ENCODE data around the gene CNGB1. TPM values are rescaled to one million over a fixed set of nuclear protein-coding genes. Genes with fewer than 3 reads are reported as not detected.

Gene CNGB1
- total RNA-seq, 1 donor: not detected

DNA sequence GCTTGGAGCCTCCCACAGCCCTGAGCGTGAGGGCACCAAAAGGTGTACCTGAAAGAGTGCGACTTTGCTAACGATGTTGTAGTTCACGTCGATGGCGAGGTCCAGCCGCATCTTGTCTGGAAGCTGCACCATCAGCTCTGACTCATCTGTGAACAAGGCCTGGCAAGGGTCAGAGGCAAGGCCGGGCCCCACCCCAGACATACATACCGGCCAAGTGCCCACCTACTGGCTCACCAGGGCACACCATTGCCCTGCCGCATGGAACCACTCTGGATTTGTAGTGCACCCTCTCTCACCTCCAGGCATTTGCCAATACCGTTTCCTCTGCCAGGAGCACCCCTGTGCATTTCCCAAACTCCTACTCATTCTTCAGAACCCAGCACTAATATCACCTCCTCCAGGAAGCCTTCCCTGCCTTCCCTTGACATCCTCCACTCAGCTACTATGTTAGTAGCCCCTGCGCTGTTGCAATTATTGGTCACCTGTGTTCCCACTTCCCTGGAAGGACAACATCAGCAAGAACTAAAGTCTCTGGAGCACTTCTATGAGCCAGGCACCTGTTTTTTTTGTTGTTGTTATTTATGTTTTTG, 69.4 kb downstream of the CNGB1 start:
- H3K36me3 ChIP-seq (ENCODE audit: insufficient read depth, low read length): no peaks in the 10 kb centered on the region
- H3K27ac ChIP-seq (ENCODE audit: low read depth, low read length): no peak overlapping the region
- H4K20me1 ChIP-seq (ENCODE audit: insufficient read depth, low read length): peaks cover 4% of the 10 kb centered on the region
- peaks cover 42% of the 10 kb centered on the region for H3K27me3 ChIP-seq (ENCODE audit: insufficient read depth, low read length)
- H3K79me2 ChIP-seq (ENCODE audit: insufficient read depth, low read length): no peaks in the 10 kb centered on the region
- no peak overlapping the region for H3K4me2 ChIP-seq (ENCODE audit: insufficient read depth, low read length)
- TF ChIP-seq CTCF (IDR thresholded peaks at IDR 0.05; ENCODE audit: extremely low read depth, low read depth, low read length): no peak
- H3K4me3 ChIP-seq (ENCODE audit: insufficient read depth, low read length): no peak overlapping the region
- no peak for DNase-seq (ENCODE audit: insufficient read length, low spot score, missing footprints)
- H3K9me3 ChIP-seq (ENCODE audit: low read depth, low read length): no peaks in the 10 kb centered on the region
- peaks cover 1% of the 10 kb centered on the region for H3K4me1 ChIP-seq (ENCODE audit: insufficient read depth, low read length)
- no peak overlapping the region for H2AFZ ChIP-seq (ENCODE audit: low read length)

- no peak overlapping the region for H3K4me3 ChIP-seq (ENCODE audit: insufficient read depth, low read length)
- no peak for TF ChIP-seq CTCF (IDR thresholded peaks at IDR 0.05; ENCODE audit: extremely low read depth, low read depth, low read length)
- H3K27ac ChIP-seq (ENCODE audit: low read depth, low read length): no peak overlapping the region
- no peaks in the 10 kb centered on the region for H3K9me3 ChIP-seq (ENCODE audit: low read depth, low read length)
- H3K27me3 ChIP-seq (ENCODE audit: insufficient read depth, low read length): peaks cover 37% of the 10 kb centered on the region
- no peaks in the 10 kb centered on the region for H3K79me2 ChIP-seq (ENCODE audit: insufficient read depth, low read length)
- H3K4me2 ChIP-seq (ENCODE audit: insufficient read depth, low read length): no peak overlapping the region
- no peaks in the 10 kb centered on the region for H3K4me1 ChIP-seq (ENCODE audit: insufficient read depth, low read length)
- no peaks in the 10 kb centered on the region for H3K36me3 ChIP-seq (ENCODE audit: insufficient read depth, low read length)
- DNase-seq (ENCODE audit: insufficient read length, low spot score, missing footprints): no peak
- no peak overlapping the region for H2AFZ ChIP-seq (ENCODE audit: low read length)
- H4K20me1 ChIP-seq (ENCODE audit: insufficient read depth, low read length): peaks cover 4% of the 10 kb centered on the region
Observed at GRCh38 chr16:57900796-57901479, 70.0 kb downstream of the CNGB1 start.

DNA sequence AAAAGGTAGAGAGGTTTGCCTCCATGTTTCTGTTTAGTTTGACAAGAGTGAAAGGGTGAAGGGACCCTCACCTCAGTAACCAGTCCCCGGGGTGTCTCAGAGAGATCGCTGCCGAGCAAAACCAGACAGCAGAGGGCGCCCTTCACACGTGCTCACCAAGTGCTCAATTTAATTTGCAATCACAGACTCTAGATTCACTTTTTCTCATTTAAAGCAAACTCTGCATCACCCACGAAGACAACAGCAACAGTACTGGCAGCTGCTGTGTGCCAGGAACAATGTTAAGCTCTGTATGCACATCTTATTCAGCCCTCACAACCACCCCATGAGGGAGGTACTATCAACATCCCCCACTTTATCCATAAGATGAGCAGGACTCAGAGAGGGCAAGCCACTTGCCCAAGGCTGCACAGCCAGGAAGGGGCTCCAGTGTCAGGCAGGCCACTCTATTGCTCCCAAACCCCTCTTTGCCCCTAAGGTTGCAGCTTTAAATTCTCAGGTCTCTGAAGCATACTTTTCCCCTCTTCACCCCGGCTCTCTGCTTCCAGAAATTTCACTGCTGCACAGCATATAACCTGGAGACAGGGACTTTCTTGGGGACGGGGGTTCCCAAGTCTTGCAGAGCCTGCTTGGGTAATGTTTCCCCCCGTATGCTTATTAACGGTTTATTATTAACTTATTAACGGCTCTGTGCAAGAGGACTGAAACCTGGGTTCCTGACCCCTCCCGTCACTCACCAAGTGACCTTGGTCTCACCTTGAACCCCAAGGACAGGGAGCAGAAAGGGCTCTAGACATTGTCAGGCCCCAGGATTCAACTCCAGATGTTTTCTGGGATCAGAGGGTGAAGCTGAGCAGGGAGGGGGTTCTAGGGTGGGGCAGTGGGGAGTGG, 70.9 kb downstream of the CNGB1 start:
- no peaks in the 10 kb centered on the region for H3K4me1 ChIP-seq (ENCODE audit: insufficient read depth, low read length)
- no peak overlapping the region for H3K4me2 ChIP-seq (ENCODE audit: insufficient read depth, low read length)
- peak; percentile 86 for DNase-seq (ENCODE audit: insufficient read length, low spot score, missing footprints)
- peak; percentile 95 for TF ChIP-seq CTCF (IDR thresholded peaks at IDR 0.05; ENCODE audit: extremely low read depth, low read depth, low read length)
- peaks cover 28% of the 10 kb centered on the region for H3K27me3 ChIP-seq (ENCODE audit: insufficient read depth, low read length)
- peaks cover 4% of the 10 kb centered on the region for H4K20me1 ChIP-seq (ENCODE audit: insufficient read depth, low read length)
- no peak overlapping the region for H3K27ac ChIP-seq (ENCODE audit: low read depth, low read length)
- H3K9me3 ChIP-seq (ENCODE audit: low read depth, low read length): no peaks in the 10 kb centered on the region
- H3K4me3 ChIP-seq (ENCODE audit: insufficient read depth, low read length): no peak overlapping the region
- H3K79me2 ChIP-seq (ENCODE audit: insufficient read depth, low read length): no peaks in the 10 kb centered on the region
- no peak overlapping the region for H2AFZ ChIP-seq (ENCODE audit: low read length)
- no peaks in the 10 kb centered on the region for H3K36me3 ChIP-seq (ENCODE audit: insufficient read depth, low read length)

GRCh38 chr16:57898961-57899360, 72.0 kb downstream of the CNGB1 start:
- H3K4me2 ChIP-seq (ENCODE audit: insufficient read depth, low read length): no peak overlapping the region
- peaks cover 7% of the 10 kb centered on the region for H3K4me1 ChIP-seq (ENCODE audit: insufficient read depth, low read length)
- TF ChIP-seq CTCF (IDR thresholded peaks at IDR 0.05; ENCODE audit: extremely low read depth, low read depth, low read length): no peak

More at GRCh38 chr16:57898961-57899360, 72.0 kb downstream of the CNGB1 start:
- Histone ChIP-seq H3K27ac (ENCODE audit: low read depth, low read length) (no peak overlapping the region), H3K79me2 (ENCODE audit: insufficient read depth, low read length) (no peaks in the 10 kb centered on the region), H3K27me3 (ENCODE audit: insufficient read depth, low read length) (peaks cover 22% of the 10 kb centered on the region), H2AFZ (ENCODE audit: low read length) (no peak overlapping the region), H3K36me3 (ENCODE audit: insufficient read depth, low read length) (no peaks in the 10 kb centered on the region), H3K4me3 (ENCODE audit: insufficient read depth, low read length) (no peak overlapping the region), H3K9me3 (ENCODE audit: low read depth, low read length) (no peaks in the 10 kb centered on the region), H4K20me1 (ENCODE audit: insufficient read depth, low read length) (peaks cover 4% of the 10 kb centered on the region)
- DNase-seq (ENCODE audit: insufficient read length, low spot score, missing footprints): no peak
